ENCODE measurements around the gene GLDC.
A peak's percentile ranks its signal among the peaks of the same experiment; 100 is the strongest.
"Not testable (repeated sequence)": the region's sequence is repeated elsewhere in the genome, so short reads cannot be mapped to it uniquely, and the experiment has no call there.

GLDC gene

DNA sequence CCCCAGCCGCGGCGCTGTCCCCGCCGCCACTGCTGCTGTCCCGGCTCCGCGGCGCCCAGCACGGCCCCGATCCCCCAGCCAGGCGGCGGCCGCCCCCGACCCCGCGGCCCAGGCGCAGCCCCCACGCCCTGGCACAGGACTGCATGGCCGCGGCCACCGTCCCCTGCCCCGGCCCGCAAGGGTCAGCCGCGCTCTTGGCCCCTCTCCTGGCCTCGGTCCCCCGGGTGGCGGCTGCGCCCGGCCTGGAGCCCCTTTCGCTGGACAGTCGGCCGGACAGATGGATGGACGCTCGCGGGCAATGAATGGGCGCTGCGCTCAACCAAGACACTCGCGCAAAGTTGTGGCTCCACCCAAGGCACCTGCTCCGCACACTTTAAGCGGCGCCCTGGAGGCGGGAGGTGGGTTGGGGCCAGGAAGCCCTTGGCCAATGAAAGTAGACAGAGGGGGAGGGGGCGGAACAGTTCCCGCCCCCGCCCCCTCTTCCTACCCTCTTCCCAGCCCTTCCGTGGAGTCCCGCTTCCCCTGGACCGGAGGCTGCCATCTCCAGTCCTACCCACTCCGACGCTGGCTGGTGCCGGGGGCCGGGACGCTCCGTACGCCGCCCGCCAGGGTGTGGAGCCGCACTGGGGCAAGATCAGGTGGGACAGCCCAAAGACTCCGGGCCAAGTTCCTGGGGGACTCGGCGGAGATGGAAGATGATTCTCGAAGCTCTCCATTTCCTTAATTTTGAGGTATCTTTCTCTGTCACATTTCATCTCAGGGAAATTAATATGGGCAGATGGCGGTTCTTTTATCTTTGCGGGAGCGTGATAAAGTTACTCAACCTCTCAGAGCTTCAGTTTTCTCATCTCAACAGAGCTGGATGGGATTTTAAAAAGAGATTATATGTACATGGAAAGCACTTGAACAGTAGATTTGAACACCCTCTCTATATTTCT is at the start of gene GLDC:
TSS of gene GLDC (minus strand) at position 375 of the 938 bp plus-strand sequence. CDS start at position 145, 230 bp downstream.
- DNase-seq, result no peak

DNA sequence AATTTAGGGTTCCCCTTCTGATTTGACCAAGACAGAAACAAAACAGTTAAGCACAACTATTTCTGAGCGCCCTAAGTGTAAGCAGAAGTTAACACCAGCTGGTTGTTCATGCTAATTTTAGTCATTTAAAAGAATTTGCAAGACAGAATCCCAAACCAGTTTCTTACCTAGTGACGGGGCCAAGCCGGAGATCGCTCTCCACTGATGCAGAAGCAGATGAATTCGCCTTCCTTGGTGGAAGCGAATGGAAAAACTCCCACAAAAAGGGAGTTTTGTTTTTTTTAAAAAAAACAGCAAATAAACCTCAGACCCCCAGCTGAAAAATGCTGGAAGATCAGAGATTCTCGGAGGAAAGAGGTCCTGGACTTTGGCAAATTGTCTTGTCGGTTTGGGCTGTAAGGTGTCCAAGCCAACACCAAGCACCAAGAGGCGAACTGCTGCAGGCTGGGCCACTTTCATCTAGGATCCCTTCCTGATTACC is 47.4 kb upstream of the GLDC start:
- DNase-seq, result no peak

DNA sequence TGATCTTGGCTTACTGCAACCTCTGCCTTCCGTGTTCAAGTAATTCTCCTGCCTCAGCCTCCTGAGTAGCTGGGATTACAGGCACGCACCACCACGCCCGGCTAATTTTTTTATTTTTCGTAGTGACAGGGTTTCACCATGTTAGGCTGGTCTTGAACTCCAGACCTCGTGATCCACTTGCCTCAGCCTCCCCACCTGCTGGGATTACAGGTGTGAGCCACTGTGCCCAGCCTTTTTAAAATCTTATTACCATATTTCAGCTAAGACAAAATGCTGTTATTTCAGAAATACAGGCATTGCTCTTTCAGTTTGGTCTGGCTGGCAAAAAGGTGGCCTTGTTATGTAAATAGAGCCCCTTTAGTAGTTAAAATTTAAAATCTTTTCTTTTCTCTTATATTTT is 46.9 kb upstream of the GLDC start:
- DNase-seq, result no peak

DNA sequence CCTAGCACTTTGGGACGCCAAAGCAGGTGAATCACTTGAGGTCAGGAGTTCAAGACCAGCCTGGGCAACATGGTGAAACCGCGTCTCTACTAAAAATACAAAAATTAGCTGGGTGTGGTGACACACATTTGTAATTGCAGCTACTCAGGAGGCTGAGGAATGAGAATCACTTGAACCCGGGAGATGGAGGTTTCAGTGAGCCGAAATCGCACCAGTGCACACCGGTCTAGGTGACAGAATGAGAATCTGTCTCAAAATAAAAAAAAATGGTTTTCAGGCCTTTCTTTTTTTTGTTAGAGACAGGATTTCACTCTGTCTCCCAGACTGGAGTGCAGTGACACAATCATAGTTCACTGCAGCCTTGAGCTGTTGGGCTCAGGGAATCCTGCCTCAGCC is 45.1 kb upstream of the GLDC start:
- not testable (repeated sequence) for DNase-seq

DNA sequence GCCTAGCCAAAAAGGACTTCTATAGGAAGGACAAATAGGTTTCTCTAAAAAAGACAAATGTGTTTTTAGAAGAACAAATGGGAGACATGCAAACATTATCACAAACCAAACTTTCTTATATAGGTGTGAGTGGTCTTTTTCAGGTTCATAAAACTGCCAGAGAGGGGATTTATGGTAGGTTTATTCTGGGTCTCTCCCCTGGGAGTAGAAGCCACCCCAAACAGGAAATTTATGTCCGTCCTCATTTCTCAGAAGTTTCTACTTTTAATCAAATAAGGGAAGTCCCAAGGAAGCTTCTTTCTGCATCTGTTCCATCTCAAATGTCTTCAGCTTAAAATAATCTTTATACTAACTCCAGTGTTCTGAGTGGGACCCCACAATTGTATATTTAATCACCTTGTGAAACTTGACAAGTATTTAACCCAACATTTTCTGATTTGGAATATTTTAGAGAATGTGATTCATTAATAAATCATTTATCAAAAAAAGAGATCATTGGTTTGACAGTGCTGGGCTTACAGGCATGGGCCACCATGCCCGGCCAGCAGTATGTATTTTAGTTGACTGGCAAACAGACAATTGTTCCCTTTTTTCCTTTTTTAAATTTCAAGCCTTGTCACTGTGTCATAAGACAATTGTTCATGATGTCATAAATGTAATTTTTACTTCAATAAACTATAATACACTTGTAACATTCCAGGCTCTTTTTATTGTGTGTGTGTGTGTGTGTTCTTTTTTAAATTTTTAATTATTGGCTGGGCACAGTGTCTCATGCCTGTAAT is 44.6 kb upstream of the GLDC start:
- peak; percentile 43 to 47 for DNase-seq

DNA sequence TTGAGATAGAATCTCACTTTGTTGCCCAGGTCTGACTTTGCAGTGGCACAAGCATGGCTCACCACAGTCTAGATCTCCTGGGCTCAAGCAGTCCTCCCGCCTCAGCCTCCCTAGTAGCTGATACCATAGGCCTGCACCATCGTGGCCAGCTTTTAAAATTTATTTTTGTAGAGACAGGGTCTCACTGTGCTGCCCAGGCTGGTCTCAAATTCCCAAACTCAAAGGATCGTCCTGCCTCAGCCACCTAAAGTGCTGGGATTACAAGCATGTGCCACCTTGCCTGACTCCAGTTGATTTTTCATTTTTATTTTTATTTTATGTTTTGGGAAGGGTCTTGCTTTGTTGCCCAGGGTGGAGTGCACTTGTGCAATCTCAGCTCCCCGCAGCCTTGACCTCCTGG is 41.7 kb upstream of the GLDC start:
- DNase-seq, result no peak

DNA sequence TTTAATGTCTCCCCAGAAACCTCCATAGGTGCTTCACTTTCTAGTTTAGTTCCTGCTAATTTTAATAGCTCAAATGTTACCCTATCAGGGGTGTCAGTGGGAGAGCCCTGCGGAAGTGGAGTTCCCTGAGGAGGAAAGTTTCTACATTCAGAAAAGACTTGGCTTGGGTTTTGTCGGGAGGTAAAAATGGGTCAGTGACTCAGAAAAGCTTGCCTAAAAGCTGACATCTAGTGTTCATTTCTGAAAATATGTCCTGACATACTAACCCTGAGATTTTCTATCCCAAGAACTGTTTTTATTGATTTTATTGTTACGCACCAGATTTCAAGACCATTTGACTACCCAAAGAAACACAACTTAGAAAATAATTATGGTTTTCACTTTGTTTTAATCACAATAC is 40.9 kb upstream of the GLDC start:
- DNase-seq, result peak in 1 of 2 donors; percentile 15

DNA sequence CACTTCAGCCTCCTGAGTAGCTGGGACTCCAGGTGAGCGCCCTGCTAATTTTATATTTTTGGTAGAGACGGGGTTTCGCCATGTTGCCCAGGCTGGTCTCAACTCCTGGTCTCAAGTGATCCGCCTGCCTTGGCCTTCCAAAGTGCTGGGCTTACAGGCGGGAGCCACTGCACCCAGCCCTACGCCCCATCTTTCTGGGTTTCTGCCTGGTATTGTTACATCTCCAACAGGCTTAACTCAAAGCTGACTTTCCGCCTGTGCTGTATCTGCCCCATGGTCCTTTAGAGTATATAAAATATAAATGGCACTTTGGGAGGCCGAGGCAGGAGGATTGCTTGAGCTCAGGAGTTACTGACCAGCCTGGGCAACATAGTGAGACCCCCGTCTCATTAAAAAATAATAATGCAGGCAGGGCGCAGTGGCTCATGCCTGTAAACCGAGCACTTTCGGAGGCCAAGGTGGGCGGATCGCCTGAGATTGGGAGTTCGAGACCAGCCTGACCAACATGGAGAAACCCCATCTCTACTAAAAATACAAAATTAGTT is 36.5 kb upstream of the GLDC start:
- peak in 1 of 2 donors; percentile 21 for DNase-seq

DNA sequence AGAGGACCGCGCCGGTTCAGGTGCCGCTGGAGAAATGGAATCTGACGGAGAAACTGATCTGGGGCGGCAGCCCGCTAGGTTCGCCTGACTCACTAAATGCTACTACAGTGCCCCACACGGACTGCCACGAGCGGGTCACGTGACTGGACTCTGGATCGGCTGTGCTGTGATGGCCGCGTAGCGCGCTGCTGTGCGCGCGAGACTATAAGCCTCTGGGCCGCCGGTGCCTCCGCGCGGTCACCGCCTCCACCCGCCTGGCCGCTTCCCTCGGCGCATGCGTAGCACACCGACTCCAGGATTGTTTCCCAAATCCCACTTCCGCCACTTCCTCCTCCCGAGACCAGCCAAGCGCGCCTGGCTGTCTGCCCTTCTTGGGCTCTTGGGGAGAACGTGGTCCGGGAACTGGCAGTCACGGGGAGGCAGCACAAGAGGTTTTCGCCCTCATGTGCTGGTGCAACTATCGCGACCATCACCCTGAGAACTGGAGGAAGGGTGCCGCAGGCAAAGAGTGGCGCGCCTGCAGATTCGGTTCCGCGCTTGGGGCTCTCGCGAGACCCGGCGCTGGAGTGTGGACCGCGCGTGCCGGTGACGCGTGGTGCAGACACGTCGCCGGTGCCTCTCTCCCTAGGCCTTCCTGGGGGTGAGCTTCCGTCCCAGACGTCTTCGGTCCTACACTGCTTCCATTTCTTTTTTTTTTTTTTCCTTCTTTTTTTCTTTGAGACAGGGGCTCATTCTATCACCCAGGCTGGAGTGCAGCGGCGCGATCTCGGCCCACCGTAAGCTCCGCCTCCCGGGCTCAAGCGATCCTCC is 35.8 kb upstream of the GLDC start:
- peak; percentile 92 to 93 for DNase-seq

DNA sequence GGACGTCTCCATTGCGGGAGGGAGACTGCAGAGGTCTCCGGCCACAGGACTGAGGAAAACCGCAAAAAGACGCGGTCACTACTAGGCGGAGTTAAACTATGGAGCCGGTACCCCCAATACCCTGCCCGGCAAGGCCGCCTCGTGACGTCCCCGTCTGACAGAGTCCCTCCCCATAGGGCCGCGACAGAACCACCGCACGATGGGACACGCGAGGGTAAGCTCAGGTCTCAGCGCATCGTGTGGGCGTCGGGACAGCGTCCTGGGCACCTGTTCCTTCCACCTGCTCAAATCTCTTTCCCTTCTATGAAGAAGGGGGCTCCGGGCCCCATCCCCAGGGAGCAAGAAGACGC is 35.2 kb upstream of the GLDC start:
- DNase-seq, result peak; percentile 46 to 51

DNA sequence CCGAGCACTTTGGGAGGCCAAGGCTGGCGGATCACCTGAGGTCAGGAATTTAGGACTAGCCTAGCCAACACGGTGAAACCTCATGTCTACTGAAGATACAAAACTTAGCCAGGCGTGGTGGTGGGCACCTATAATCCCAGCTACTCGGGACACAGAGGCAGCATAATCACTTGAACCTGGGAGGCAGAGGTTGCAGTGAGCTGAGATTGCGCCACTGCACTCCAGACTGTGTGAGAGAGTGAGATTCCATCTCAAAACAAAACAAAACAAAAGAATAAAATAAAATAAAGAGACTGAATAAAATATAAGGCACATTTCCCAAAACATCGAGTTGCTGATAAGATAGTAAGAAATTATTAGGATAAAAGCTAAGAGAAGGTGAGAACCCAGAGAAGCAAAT is 32.3 kb upstream of the GLDC start:
- DNase-seq, result no peak

DNA sequence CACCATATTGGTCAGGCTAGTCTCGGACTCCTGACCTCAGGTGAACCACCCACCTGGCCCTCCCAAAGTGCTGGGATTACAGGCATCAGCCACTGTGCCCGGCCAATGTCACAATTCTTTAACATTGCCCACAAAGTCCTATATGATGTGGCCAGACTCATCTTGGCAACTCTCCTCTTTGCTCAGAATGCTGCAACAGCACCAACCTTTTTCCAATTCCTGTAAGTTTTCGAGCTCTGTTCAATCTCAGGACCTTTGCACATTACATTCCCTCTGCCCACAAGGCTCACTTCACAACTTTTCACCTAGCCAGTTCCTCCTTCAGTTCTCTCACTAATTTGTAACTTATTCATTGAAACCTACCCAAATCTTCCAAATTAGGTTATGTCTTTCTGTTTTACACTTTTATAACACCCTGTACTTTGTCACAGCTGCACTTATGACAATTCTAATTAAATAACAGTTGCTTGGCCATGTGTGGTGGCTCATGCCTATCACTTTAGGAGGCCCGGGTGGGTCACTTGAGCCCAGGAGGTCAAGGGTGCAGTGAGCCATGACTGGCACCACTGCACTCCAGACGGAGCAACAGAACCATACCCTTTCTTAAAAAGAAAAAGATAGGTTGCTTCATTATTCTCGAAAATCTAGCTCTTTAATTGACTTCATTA is 30.9 kb upstream of the GLDC start:
- no peak for DNase-seq

DNA sequence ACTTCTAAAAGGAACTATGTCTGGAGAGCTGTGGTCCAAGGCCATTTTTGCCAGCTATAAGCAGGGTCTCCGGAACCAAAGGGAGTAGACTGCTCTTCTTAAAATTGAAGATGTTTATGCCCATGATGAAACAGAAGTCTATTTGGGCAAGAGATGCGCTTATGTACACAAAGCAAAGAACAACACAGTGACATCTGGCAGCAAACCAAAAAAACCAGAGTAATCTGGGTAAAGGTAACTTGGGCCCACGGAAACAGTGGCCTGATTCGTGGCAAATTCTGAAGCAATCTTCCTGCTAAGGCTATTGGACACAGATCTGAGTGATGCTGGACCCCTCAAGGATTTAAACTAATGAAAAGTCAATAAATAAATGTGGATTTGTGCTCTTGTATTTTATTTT is 29.7 kb upstream of the GLDC start:
- DNase-seq, result no peak

DNA sequence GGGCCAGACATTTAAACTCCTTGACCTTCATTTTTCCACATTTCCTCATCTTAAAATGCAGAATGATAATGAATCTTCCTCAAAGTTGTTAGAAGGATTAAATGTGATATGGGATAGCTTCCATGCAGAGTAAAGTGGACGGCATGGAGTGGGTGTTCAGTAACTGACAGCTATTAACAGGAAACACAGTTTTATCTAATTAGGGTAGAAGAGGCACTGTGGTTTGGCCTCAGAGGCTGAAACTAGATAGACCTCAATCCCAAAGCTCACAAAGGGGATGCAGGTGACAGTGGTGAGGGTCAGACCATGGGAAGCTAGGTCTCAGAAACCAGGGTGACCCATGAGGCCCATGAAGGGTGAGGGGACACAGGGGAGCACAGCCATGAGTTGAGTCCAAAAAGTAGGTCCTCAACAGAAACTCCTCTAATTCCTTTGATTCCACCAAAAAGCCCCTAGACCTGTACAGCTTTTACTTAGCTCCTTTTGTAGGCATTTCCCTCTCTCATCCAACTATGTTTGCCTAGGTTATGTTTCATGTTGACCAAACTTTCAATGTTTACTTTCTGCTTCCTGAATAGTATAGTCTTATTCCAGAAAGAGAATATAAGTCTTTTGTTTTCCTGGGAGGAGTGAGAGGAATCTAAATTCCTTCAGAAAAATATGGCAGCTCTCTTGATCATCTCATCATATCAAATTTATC is 27.9 kb upstream of the GLDC start:
- DNase-seq, result no peak

DNA sequence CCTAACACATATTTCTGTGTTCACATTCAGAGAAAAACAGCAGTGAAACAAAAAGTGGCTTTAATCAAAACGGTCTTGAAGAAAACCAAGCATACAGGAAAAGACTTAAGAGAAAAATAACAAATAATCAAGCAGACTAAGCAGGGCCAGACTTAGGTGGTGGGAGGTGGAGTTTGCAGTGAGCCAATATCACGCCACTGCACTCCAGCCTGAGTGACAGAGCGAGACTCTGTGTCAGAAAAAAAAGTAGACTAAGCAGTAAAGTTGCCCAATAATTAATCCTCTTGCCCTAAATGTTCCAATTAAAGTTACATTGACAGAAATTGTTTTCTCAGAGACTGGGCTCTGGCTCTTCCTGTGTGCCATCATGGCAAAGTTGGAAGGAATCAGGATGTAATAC is 26.6 kb upstream of the GLDC start:
- DNase-seq, result no peak

DNA sequence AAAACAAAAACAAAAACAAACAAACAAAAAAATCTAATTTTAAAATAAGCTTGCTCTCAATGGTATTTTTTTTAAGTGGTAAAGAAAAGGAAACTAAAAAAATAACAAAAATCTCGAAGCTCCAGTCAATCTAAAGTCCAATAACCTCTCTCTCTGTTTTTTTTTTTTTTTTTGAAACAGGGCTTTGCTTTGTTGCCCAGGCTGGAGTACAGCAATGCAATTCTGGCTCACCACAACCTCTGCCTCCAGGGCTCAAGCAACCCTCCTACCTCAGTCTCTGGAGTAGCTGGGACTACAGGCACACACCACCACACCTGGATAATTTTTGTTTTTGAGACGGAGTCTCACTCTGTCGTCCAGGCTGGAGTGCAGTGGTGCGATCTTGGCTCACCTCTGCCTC is 25.9 kb upstream of the GLDC start:
- DNase-seq, result no peak

DNA sequence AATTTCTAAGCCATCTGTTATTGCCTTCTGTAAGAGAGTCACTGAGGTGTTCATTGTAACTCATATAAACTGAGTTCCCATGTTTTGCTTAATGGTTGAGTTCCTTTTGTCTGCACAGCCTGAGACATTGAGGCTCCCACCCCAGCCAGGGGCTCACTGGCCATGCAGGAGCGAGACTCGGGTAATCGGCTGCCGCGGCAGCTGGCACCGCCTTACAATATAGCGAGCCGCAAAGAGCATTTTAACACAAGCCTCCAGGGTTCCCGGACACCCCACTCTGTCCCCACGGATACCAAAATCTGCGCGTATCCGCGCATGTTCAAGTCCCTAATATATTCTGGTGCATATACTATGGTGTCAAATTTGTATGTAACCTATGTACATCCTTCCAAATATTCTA is 24.4 kb upstream of the GLDC start:
- DNase-seq, result no peak

DNA sequence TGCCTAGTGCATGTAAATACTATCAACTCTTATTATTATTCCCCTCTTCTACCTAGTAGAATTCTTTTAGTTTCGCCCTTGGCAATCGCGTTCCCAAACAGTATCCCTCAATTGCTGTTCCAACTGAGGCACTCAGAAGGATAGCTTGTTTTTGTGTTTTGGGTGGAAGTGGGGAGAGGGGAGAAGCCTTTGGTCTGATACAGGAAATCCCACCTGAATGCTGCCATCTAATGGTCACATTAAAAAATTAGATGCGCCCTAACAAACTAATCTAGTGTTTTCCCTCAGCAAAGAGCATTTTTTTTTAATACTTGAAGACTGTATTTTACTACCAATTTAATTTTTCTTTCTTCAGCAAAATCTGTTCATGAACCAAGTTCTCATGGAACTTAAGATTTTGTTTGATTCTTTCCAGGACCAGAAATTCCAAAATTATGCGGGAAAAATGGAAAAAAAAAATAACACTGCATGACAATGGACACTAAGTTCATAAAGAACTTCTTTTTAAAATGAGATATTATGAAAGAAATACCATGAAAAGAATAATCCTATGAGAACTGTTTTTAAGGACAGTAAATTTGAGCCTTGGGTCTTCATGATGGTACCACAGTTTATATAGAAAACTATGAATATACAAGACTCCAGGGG is 22.2 kb upstream of the GLDC start:
- DNase-seq, result no peak

DNA sequence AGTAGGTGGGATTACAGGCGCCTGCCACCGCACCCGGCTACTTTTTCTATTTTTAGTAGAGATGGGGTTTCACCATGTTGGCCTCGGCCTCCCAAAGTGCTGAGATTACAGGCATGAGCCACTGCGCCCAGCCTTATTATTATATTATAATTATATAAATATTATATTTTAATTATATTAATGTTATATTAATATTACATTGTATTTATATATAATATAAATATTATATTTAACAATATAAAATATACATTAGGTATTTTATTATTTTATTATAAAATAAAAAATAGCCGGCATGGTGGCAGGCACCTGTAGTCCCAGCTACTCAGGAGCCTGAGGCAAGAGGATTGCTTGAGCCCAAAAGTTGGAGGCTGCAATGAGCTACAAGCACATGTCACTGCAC is 21.6 kb upstream of the GLDC start:
- DNase-seq, result no peak

DNA sequence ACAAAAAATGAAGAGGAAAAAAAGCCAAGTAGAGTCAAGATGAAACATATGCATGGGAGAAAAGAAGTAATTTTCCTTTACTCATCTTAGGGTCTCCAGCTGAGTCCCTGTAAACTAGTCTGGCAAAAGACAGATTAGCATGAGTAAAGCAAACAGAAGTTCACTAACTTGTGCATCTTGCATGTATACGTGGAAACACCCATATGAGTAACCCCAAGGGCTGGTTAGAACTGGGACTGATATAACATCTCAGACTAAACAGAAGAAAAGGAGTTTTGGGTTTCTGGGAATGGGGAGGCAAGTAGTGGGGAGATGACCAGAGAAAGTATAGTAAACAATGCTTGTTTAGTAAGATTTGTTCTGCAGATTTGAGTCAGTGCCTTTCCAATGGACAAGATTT is 20.1 kb upstream of the GLDC start:
- DNase-seq, result no peak

DNA sequence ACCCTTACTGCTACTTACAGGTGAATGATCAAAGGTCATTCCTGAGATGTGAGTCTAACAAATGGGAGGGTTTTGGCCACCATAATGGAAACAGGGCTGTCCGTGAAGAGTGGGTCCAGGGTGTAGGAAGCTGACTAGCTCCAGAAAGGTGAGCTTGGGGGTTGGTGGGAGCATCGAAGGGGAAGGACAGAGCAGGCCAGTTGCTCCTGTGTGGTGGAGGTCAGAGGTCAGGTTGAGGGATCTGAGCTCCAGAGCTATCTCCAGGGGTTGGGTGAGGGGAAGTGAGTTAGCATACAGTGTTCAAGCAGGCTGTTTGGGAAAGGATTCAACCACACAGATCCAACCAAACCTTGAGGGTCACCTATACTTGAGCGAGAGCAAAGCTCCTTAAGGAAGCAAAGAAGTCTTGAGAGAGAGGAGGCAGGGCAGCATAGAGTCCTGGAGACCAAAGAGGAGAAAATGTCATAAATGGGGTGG is 18.7 kb upstream of the GLDC start:
- no peak for DNase-seq

Data from inflammatory macrophage treated with lipopolysaccharide for 1 hour (primary cell).